ENCODE results near the gene GMDS.

Gene GMDS

DNA sequence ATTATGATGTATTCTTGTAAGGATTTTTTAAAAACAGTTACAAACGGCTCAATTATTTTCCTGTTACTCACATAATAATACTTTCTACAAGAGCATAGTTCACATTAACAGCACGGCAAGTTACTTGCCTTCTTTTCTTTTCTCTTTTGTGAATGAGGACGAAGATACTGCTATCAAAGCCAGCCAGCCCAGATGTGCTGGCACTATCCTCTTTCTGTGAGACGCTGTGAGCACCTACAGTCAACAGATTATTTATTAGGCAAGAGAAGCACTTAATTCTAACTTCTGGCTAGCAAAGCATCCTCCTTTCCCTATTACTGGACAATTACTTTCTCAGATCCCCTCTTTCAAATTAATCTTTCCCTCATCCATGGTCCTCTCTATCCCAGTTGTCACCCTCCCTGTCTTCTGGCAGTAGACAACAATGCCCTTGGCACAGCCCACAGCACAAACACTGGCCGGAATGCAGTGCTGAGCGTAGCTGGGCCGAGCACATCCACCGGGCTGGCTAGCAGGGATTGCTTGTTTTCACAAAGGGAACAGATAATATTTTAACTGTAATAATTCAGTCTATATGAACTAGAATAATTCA, 373.6 kb downstream of the GMDS start:
- Histone ChIP-seq H3K79me2 (ENCODE audit: low read length) (no peaks in the 10 kb centered on the region), H3K9ac (ENCODE audit: low read length) (no peak overlapping the region), H3K9me2 (replicated peaks; ENCODE audit: insufficient read depth, low read length) (no peaks in the 10 kb centered on the region), H2AFZ (ENCODE audit: low read length) (no peak overlapping the region), H3F3A (ENCODE audit: insufficient read depth, low read length) (no peaks in the 10 kb centered on the region), H3K27ac (ENCODE audit: low read length) (no peak overlapping the region), H3K4me2 (ENCODE audit: low read depth, low read length) (no peak overlapping the region), H4K20me1 (ENCODE audit: insufficient read depth, low read length) (no peaks in the 10 kb centered on the region), H3K4me1 (ENCODE audit: low read length) (no peaks in the 10 kb centered on the region), H3K4me3 (ENCODE audit: low read length) (no peak overlapping the region), H3K27me3 (replicated peaks; ENCODE audit: insufficient read depth, low read length) (no peaks in the 10 kb centered on the region), H3K9me3 (replicated peaks; ENCODE audit: insufficient read depth, low read length) (no peaks in the 10 kb centered on the region), H3K36me3 (replicated peaks; ENCODE audit: insufficient read depth, low read length) (no peaks in the 10 kb centered on the region)
- TF ChIP-seq EZH2phosphoT487 (IDR thresholded peaks at IDR 0.05; ENCODE audit: low read length): no peak
- no peak for TF ChIP-seq EZH2 (optimal IDR thresholded peaks at IDR 0.05; ENCODE audit: low read depth, low read length)
- TF ChIP-seq, protein P1, sequence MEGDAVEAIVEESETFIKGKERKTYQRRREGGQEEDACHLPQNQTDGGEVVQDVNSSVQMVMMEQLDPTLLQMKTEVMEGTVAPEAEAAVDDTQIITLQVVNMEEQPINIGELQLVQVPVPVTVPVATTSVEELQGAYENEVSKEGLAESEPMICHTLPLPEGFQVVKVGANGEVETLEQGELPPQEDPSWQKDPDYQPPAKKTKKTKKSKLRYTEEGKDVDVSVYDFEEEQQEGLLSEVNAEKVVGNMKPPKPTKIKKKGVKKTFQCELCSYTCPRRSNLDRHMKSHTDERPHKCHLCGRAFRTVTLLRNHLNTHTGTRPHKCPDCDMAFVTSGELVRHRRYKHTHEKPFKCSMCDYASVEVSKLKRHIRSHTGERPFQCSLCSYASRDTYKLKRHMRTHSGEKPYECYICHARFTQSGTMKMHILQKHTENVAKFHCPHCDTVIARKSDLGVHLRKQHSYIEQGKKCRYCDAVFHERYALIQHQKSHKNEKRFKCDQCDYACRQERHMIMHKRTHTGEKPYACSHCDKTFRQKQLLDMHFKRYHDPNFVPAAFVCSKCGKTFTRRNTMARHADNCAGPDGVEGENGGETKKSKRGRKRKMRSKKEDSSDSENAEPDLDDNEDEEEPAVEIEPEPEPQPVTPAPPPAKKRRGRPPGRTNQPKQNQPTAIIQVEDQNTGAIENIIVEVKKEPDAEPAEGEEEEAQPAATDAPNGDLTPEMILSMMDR (IDR thresholded peaks at IDR 0.05; ENCODE audit: low read length): no peak
- DNase-seq: no peak

DNA sequence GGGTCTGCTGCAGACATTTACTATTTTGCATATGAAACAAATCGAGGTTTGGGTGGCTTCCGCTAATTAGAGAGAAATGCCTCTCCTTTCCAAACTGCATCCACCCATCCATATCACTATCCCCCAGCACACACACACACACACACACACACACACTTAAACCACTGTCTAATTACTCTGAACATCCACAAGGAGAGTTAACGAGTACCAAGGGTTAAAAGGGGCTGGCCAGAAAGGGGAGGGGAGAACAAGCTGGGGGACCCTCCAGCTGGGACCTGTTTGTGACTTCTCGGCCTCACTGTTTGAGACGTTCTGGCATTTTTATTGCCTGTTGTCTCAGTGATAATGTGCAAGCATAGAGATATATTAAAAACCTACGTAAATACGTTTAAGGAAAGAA, 374.5 kb downstream of the GMDS start:
- Histone ChIP-seq H3K9ac (ENCODE audit: low read length) (no peak overlapping the region), H3K4me3 (ENCODE audit: low read length) (no peak overlapping the region), H3K9me2 (replicated peaks; ENCODE audit: insufficient read depth, low read length) (no peaks in the 10 kb centered on the region), H3K36me3 (replicated peaks; ENCODE audit: insufficient read depth, low read length) (no peaks in the 10 kb centered on the region), H3F3A (ENCODE audit: insufficient read depth, low read length) (no peaks in the 10 kb centered on the region), H3K79me2 (ENCODE audit: low read length) (no peaks in the 10 kb centered on the region), H3K4me2 (ENCODE audit: low read depth, low read length) (no peak overlapping the region), H3K27me3 (replicated peaks; ENCODE audit: insufficient read depth, low read length) (no peaks in the 10 kb centered on the region), H2AFZ (ENCODE audit: low read length) (no peak overlapping the region), H3K27ac (ENCODE audit: low read length) (no peak overlapping the region), H3K9me3 (replicated peaks; ENCODE audit: insufficient read depth, low read length) (no peaks in the 10 kb centered on the region), H4K20me1 (ENCODE audit: insufficient read depth, low read length) (no peaks in the 10 kb centered on the region), H3K4me1 (ENCODE audit: low read length) (no peaks in the 10 kb centered on the region)
- no peak for DNase-seq
- TF ChIP-seq EZH2phosphoT487 (IDR thresholded peaks at IDR 0.05; ENCODE audit: low read length) (no peak), EZH2 (optimal IDR thresholded peaks at IDR 0.05; ENCODE audit: low read depth, low read length) (no peak)
- TF ChIP-seq, protein P1 (IDR thresholded peaks at IDR 0.05; ENCODE audit: low read length): no peak

DNA sequence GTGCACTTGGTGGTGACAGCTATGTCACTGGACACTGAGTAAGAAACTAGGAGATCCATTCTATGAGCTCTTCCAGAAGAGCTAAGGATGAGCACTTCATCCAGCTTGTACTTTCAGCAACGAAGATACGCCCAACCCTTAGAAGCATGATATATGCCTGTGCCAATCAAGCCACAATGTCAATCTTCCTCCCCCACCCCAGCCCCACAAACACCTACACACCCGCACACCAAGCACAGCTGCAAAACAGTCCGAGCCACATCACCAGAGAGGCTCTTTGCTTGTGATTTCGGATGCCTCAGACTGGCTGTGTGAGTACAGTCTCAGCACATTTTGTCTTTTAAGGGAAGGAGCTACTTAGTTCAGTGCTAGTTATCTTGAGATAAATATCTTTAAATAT, 375.2 kb downstream of the GMDS start:
- no peaks in the 10 kb centered on the region for H4K20me1 ChIP-seq (ENCODE audit: insufficient read depth, low read length)
- H2AFZ ChIP-seq (ENCODE audit: low read length): no peak overlapping the region
- no peaks in the 10 kb centered on the region for H3K4me1 ChIP-seq (ENCODE audit: low read length)
- no peaks in the 10 kb centered on the region for H3K36me3 ChIP-seq (replicated peaks; ENCODE audit: insufficient read depth, low read length)
- no peak overlapping the region for H3K27ac ChIP-seq (ENCODE audit: low read length)
- no peak overlapping the region for H3K4me3 ChIP-seq (ENCODE audit: low read length)
- no peak overlapping the region for H3K9ac ChIP-seq (ENCODE audit: low read length)
- DNase-seq: no peak
- no peaks in the 10 kb centered on the region for H3F3A ChIP-seq (ENCODE audit: insufficient read depth, low read length)
- H3K27me3 ChIP-seq (replicated peaks; ENCODE audit: insufficient read depth, low read length): no peaks in the 10 kb centered on the region
- H3K9me2 ChIP-seq (replicated peaks; ENCODE audit: insufficient read depth, low read length): no peaks in the 10 kb centered on the region
- no peak overlapping the region for H3K4me2 ChIP-seq (ENCODE audit: low read depth, low read length)
- TF ChIP-seq, protein P1 (IDR thresholded peaks at IDR 0.05; ENCODE audit: low read length): no peak
- TF ChIP-seq EZH2phosphoT487 (IDR thresholded peaks at IDR 0.05; ENCODE audit: low read length) (no peak), EZH2 (optimal IDR thresholded peaks at IDR 0.05; ENCODE audit: low read depth, low read length) (no peak)
- no peaks in the 10 kb centered on the region for H3K79me2 ChIP-seq (ENCODE audit: low read length)
- H3K9me3 ChIP-seq (replicated peaks; ENCODE audit: insufficient read depth, low read length): no peaks in the 10 kb centered on the region
